ENCODE data around the gene LINGO3.

GRCh38 chr19:2318923-2319322 is 11.0 kb upstream of the LINGO3 start:
- TF ChIP-seq TAF1 (IDR thresholded peaks at IDR 0.05; ENCODE audit: low read depth, low read length) (no peak), CTCF (IDR thresholded peaks at IDR 0.05; ENCODE audit: control extremely low read depth in 1 of 3, insufficient read depth in 1 of 3, low read depth in 1 of 3, low read length in 3 of 3) (no peak), JUN (IDR thresholded peaks at IDR 0.05; ENCODE audit: low read depth, low read length) (no peak), POLR2A (IDR thresholded peaks at IDR 0.05; ENCODE audit: control extremely low read depth in 1 of 2, low read depth in 2 of 2, low read length in 2 of 2) (no peak), POLR2AphosphoS5 (IDR thresholded peaks at IDR 0.05; ENCODE audit: low read depth, low read length) (no peak)
